Erythroblast (primary cell): ENCODE results near the gene CTSH.

ENCODE experiments used
- GATA1 ChIP-seq: IDR thresholded peaks from 2 replicates; pipeline ENCODE4 v1.6.1; 2011; ENCODE audit warnings: low read depth, mild to moderate bottlenecking, control low read depth, low read length, moderate library complexity
- POLR2A ChIP-seq: IDR thresholded peaks from 2 replicates; pipeline ENCODE4 v1.6.1; 2011; ENCODE audit warnings: mild to moderate bottlenecking, low read length

DNA sequence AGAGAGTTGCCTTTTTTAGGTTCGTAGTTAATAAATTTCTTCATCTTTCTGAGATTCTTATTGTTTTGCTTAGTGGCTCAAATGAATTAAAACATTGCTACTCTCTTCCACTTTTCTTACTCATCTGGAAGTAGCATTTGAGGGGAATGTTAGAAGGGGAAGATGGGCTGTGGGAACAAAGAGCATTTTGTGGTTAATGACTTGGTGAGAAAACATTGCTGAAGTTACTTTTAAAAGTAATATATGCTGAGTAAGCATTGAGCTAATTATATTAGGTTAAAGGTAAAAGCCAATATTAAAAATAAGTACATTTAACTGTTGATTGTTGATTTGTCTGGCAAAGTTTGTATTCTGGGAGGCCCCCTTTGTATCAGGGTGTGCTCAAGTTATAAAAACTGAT lies 66.5 kb downstream of the CTSH start:
- TF ChIP-seq POLR2A (no peak), GATA1 (no peak)
